HG03354 (cell line): ENCODE measurements around the gene RAB10.
A peak's percentile ranks its signal among the peaks of the same experiment; 100 is the strongest.

Experiments
- ATAC-seq: cut with Tn5 transposase; IDR thresholded peaks from one replicate; pipeline ENCODE4 v1.9.1; 2021; ENCODE audit warnings: mild to moderate bottlenecking; ENCODE audit not compliant: unreplicated experiment, poor library complexity, severe bottlenecking

RAB10 gene

GRCh38 chr2:26172871-26173775 lies 139.2 kb downstream of the RAB10 start, which contains the start of gene GAREM2:
Gene GAREM2 (plus strand): TSS chr2:26173088. CDS start chr2:26173221, 133 bp downstream.
- no peak for ATAC-seq

- no peak for ATAC-seq
Measured at GRCh38 chr2:26173776-26174482, 140.0 kb downstream of the RAB10 start.

GRCh38 chr2:26174691-26175465 lies 141.0 kb downstream of the RAB10 start:
- no peak for ATAC-seq

- ATAC-seq: no peak
Measured at GRCh38 chr2:26175466-26176278, 141.8 kb downstream of the RAB10 start.

- ATAC-seq: no peak
Measured at GRCh38 chr2:26176279-26176615, 142.4 kb downstream of the RAB10 start.

GRCh38 chr2:26177122-26177521 lies 143.2 kb downstream of the RAB10 start:
- ATAC-seq: no peak

- ATAC-seq: no peak
Measured at GRCh38 chr2:26178246-26178645, 144.4 kb downstream of the RAB10 start.

- ATAC-seq: no peak
Measured at GRCh38 chr2:26178746-26179436, 145.0 kb downstream of the RAB10 start.

GRCh38 chr2:26179446-26179913 lies 145.6 kb downstream of the RAB10 start:
- no peak for ATAC-seq

- no peak for ATAC-seq
Measured at GRCh38 chr2:26182441-26182840, 148.6 kb downstream of the RAB10 start.

GRCh38 chr2:26182887-26183630 lies 149.2 kb downstream of the RAB10 start:
- ATAC-seq: no peak

GRCh38 chr2:26184121-26184520 lies 150.2 kb downstream of the RAB10 start:
- ATAC-seq: no peak

GRCh38 chr2:26184555-26185303 lies 150.8 kb downstream of the RAB10 start:
- peak; percentile 80 for ATAC-seq

- no peak for ATAC-seq
Measured at GRCh38 chr2:26185304-26185928, 151.5 kb downstream of the RAB10 start.

- no peak for ATAC-seq
Measured at GRCh38 chr2:26185954-26186770, 152.3 kb downstream of the RAB10 start.
